NCI-H2081 (cell line): ENCODE measurements around the gene SNED1.

Source experiments
- DNase-seq, 2 experiments: peaks; one replicate each; lab custom pipeline; 2025; lab: John Stamatoyannopoulos, UW

SNED1 gene

GRCh38 chr2:240992572-240993291, 5.7 kb upstream of the SNED1 start:
- DNase-seq, result no peak

- DNase-seq, result no peak
Measured at GRCh38 chr2:240993446-240994170, 4.8 kb upstream of the SNED1 start.

DNA sequence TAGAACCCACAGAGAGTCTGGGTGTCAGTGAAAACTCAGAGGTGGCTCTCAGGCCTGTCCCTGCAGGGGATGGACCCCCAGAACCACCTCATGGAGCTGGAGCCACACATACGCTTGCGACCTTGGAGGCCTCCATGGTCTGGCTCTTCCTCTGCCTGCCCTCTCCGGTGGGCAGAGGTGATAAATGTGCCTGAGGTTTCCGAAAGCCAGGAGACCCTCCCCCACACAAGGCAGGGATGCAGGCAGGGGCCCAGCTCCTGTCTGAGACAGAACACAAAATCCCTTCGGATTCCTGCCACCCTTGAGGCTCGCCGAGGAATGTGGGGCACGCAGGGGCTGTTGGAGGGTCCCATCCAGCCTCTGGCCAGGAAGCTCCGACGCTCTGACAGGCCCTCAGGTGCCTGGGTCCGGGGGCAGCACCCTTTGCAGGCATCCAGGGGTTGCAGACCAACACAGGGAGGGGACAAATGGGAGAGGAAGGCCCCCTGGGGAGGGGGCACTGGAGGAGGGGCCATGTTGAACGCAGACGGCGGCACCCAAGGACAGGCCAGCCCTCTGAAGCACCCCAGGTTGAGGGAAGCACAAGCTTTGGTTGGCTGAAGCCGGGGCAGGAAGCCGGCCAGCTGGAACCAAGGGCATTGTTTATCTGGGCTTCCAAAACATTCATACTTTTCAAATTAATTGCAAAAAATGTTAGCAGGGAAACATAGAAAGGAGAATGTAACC, 4.1 kb upstream of the SNED1 start:
- DNase-seq, result no peak

DNA sequence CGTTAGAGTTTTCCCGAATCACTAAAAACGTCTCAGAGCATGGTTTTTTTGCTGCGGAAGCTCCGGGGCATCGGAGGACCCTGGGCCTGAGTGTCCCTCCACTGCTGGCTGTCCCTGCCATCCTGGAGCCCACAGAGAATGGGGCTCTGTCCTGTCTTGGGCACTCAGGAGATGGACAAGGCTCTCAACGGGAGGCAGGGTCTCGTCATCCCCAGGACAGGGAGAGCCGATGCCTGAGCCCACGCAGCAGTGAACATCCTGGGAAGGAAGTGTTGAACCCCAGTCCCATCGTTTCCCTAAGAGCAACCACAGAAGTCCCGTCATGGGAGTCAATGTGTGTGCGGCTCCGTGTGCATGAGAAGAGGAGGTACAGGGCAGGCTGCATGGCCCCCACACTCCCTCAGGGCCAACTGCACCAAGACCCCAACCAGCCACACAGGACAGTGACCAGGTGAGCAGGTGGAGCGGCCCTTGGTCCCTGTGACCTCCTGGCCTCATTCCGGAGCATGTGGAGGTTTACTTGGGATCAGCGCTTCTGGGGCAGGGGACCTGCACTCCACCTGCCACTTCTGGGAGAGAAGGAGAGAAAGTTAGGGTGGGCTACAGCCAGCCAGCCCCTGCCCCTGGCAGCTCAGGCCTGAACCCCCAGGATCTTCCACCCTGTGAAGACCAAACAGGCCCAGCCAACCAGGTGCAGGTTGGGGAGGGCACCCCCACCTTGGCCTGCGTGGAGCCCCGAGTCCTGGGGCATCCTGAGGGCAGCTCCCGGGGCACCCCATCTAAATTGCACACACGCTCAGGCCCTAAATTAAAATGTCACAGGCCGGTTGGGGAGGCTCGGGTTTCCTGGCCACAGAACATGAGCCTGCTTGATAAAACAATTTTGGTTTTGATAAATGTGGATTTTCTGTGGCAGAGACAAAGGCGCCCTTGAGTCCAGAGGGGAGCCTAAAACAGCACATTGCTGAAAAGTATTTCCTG, 3.1 kb upstream of the SNED1 start:
- DNase-seq, result no peak

- no peak for DNase-seq
Measured at GRCh38 chr2:240996161-240996833, 2.1 kb upstream of the SNED1 start.

DNA sequence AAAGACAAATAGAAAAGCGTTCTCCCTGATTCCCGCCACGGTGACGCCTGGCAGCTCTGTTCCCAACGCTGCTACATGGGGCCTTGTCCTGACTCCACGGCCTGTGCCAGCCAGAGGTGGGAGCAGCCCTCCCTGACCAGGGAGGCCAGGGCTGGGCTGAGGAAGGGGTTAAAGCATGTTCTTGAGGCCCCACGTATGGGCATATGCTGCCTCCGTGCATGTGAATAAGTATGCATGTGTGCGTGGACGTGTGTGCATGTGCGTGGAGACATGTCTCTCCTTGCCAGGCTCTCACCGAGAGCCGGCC, 1.6 kb upstream of the SNED1 start:
- DNase-seq, result no peak

DNA sequence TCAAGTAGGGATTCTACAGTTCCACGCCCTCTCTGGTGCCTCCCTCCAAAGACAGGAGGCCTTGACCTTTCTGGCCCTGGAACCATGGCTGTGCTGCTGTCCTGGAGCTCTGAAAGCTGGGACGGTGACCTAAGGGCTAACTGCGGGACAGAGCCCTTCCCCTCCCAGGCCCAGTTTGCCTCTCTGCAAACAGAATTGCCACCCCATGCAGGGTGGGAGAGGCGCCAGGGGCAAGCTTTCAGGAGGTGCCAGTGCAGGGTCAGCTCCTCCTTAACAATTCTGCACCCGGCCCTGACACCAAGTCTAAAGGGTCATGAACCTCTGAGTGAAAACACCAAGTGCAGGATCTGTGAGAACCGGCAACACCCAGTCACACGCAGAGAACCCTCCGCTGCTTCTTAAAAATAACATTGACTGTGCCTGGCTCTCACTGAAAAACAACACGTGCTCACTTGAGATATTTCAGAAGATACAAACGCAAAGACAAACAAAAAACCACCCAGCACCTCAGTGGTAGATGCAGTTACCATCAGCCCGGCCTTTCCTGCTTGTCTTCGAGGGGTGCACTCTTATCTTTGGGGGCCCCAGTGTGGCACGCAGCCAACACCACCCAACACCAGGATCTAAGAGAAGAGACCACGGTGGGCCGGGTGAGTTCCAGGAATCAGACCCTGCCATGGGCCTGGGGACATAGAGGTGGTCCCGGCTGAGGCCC, 1.1 kb upstream of the SNED1 start:
- no peak for DNase-seq

DNA sequence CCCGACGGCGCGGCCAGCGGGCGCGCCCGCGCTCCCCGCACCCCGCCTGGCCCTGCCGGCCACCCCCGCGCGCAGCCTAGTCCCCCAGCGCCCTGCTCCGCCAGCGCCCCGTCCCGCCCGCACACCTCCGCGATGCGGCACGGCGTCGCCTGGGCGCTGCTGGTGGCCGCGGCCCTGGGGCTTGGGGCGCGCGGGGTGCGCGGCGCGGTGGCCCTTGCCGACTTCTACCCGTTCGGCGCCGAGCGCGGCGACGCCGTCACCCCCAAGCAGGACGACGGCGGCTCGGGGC, 232 bp downstream of the SNED1 start:
- DNase-seq, result no peak

- no peak for DNase-seq
Measured at GRCh38 chr2:240998995-240999791, 775 bp downstream of the SNED1 start.

- no peak for DNase-seq
Measured at GRCh38 chr2:240999873-241000541, 1.6 kb downstream of the SNED1 start.

GRCh38 chr2:241000831-241001321, 2.5 kb downstream of the SNED1 start:
- no peak for DNase-seq

GRCh38 chr2:241001413-241002274, 3.2 kb downstream of the SNED1 start:
- no peak for DNase-seq

- no peak for DNase-seq
Measured at GRCh38 chr2:241002275-241003046, 4.0 kb downstream of the SNED1 start.

GRCh38 chr2:241003047-241003360, 4.6 kb downstream of the SNED1 start:
- no peak for DNase-seq

DNA sequence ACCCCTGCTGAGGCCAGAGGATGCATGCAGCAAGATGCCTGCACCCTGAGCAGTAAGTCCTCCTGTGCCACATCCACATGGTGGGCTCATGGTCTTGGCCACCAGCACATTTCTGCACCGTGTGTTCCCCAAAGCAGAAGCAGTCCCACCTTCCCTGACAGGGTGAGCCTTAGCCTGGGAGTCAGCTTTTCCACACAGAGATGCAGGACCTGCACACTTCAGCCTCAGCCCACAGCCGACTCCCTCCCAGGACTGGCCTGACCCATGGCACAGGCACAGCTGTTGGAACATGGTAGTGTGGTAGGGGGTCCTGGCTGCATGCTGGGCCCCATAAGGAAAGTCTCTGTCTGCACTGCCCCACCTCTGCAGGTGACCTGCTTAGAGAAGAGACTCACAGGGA, 5.0 kb downstream of the SNED1 start:
- no peak for DNase-seq

DNA sequence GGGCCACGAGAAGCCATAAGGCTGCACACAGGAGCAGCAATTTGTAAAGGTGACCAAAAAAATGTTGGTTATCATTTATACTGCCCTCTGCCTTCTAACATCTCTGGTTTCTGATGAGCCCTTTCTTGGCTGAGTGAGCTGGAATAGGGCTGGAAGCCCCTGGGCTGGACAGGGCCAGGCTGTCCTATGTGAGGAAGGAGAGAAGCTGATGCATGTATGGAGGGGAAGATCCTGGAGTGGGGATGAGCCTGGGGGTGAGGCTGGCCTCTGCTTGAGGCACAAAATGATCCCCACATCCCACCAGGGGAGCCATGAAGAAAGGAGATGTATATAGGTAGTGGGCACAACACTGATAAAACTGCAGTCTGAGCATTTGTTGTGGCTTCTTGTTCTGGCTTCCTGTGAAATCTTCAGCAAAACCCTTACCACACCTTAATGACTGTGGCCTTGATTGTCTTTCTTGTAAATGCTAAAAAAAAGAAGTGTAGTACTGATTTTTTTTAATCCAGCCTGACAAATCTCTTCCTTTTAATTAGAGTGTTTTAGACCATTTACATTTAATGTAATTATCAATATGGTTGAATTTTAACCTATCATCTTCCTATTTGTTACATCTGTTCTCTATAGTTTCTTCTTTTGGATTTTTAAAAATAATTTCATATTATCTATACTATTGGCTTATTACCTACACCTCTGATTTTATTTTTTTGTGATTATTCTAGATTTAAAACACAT, 5.6 kb downstream of the SNED1 start:
- no peak for DNase-seq

DNA sequence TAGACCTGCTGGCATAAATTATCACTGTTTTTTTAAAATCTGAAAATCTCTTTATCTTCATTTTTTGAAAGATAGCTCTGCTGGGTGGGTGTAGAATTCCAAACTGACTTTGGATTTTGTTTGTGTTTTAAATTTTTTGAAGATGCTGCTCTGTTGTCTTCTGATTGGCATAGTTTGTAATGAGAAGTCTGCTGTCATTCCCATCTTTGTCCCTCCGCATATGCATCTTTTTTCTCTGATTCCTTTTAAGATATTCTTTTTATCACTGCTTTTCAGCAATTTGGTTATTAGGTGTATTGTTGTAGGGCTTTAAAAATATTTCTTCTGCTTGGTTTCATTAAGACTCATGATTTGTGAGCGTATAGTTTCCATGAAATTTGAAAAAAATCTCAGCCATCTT, 7.2 kb downstream of the SNED1 start:
- no peak for DNase-seq
